HepG2 (cell line): Measurements from ENCODE around the gene PLEKHN1. TPM values are rescaled to one million over a fixed set of nuclear protein-coding genes. Genes with fewer than 3 reads are reported as not detected.
A peak's percentile ranks its signal among the peaks of the same experiment; 100 is the strongest.

Source experiments
- ATAC-seq: fragments of 200-7000 bp; cut with Tn5 transposase; 3 replicates; pipeline ENCODE4 v1.9.1; 2020; ENCODE audit warnings: mild to moderate bottlenecking, moderate library complexity
- BruUV-seq: library from RNA; stranded (reverse); fragments of 400-500 nt; replicated peaks from 2 replicates; lab custom pipeline; 2021; lab: Mats Ljungman, UMichigan
- CTCF ChIA-PET: fragments of 300-600 bp; formaldehyde crosslinking; extraction: SDS; loops from one replicate; lab custom pipeline; 2021; ENCODE audit warnings: low total read pairs, inconsistent platforms, low intra/inter-chr PET ratio; lab: Yijun Ruan, JAX
- POLR2A ChIA-PET: fragments of 350-600 bp; sonication (Branson Sonifier 250); formaldehyde crosslinking; loops from one replicate; lab custom pipeline; 2020; ENCODE audit warnings: antibody characterized with exemption, inconsistent platforms; lab: Yijun Ruan, JAX
- DNase-seq: peaks from one replicate; pipeline ENCODE4 v3.0.0-alpha.2; 2015; ENCODE audit warnings: low spot score
- FAIRE-seq: peaks from 3 replicates; lab custom pipeline; 2011; peaks lifted over from hg19 to GRCh38; lab: Jason Lieb, UNC
- H2AFZ ChIP-seq: one replicate; pipeline ENCODE4 v1.6.1; 2011; ENCODE audit warnings: low read length, inconsistent platforms
- H3K27ac ChIP-seq: fragments of 300-600 bp; 3 replicates; pipeline ENCODE4 v1.8.0; 2011; ENCODE audit warnings: mixed run types, mild to moderate bottlenecking, mixed read lengths, low read length, inconsistent platforms; ENCODE audit not compliant: insufficient read depth; ENCODE audit errors: extremely low read length
- H3K27me3 ChIP-seq, 2 experiments: fragments of 200-600 bp in 1 of 2; 2 replicates in 1 of 2; 3 replicates in 1 of 2; pipeline versions ENCODE4 v1.6.0 to v1.8.0; 2011; ENCODE audit warnings: low read length in 2 of 2, mild to moderate bottlenecking in 2 of 2, moderate library complexity in 2 of 2, inconsistent platforms in 1 of 2; ENCODE audit not compliant: insufficient read depth in 2 of 2, control insufficient read depth in 1 of 2
- H3K36me3 ChIP-seq, 2 experiments: fragments of 200-600 bp in 1 of 2; replicated peaks in 1 of 2; 2 replicates in 1 of 2; 3 replicates in 1 of 2; pipeline versions ENCODE4 v1.5.1 to v1.8.0; 2011; ENCODE audit warnings: low read length in 2 of 2, inconsistent platforms in 1 of 2; ENCODE audit not compliant: insufficient read depth in 2 of 2, control insufficient read depth in 1 of 2
- H3K4me1 ChIP-seq: 2 replicates; pipeline ENCODE4 v1.5.1; 2012; ENCODE audit warnings: low read length, inconsistent platforms; ENCODE audit not compliant: insufficient read depth
- H3K4me2 ChIP-seq: 2 replicates; pipeline ENCODE4 v1.6.0; 2011; ENCODE audit warnings: low read depth, low read length, inconsistent platforms
- H3K4me3 ChIP-seq, 3 experiments: fragments of 200-600 bp in 1 of 3; sonication (generic), shearing (Covaris generic) in 1 of 3; replicated peaks in 1 of 3; 2 replicates each; pipeline ENCODE4 v1.5.1; 2011 to 2016; ENCODE audit warnings: low read length in 3 of 3, inconsistent platforms in 2 of 3, low read depth in 2 of 3, mild to moderate bottlenecking in 2 of 3, control low read depth in 1 of 3, mixed read lengths in 1 of 3; ENCODE audit not compliant: insufficient read depth in 1 of 3
- H3K79me2 ChIP-seq: one replicate; pipeline ENCODE4 v1.6.1; 2011; ENCODE audit warnings: low read length, inconsistent platforms; ENCODE audit not compliant: insufficient read depth
- H3K9ac ChIP-seq: 2 replicates; pipeline ENCODE4 v1.6.0; 2011; ENCODE audit warnings: mild to moderate bottlenecking, low read depth, low read length, inconsistent platforms; ENCODE audit not compliant: insufficient read depth
- H3K9me3 ChIP-seq: 2 replicates; pipeline ENCODE4 v1.5.1; 2012; ENCODE audit warnings: mild to moderate bottlenecking, low read length
- H4K20me1 ChIP-seq: 2 replicates; pipeline ENCODE4 v1.6.0; 2011; ENCODE audit warnings: inconsistent platforms, mild to moderate bottlenecking, low read length, moderate library complexity; ENCODE audit not compliant: insufficient read depth
- ARNTL ChIP-seq: sonication (generic); formaldehyde crosslinking; IDR thresholded peaks from 2 replicates; pipeline ENCODE4 v1.4.0; 2020; ENCODE audit warnings: mild to moderate bottlenecking, missing genetic modification reagents
- BCL6 ChIP-seq: IDR thresholded peaks from 2 replicates; pipeline ENCODE4 v1.6.1; 2016; ENCODE audit warnings: missing genetic modification reagents, missing compliant biosample characterization
- EED ChIP-seq: sonication (generic); formaldehyde crosslinking; IDR thresholded peaks from 2 replicates; pipeline ENCODE4 v1.5.0; 2020; ENCODE audit warnings: mild to moderate bottlenecking, missing genetic modification reagents
- ELF1 ChIP-seq: sonication (generic); formaldehyde crosslinking; IDR thresholded peaks from 2 replicates; pipeline ENCODE4 v1.4.0; 2020; ENCODE audit warnings: missing genetic modification reagents
- ETV5 ChIP-seq: IDR thresholded peaks from 2 replicates; pipeline ENCODE4 v1.6.1; 2018; ENCODE audit warnings: missing biosample characterization, missing genetic modification reagents, inconsistent platforms, borderline replicate concordance
- ETV6 ChIP-seq: sonication (generic); formaldehyde crosslinking; conservative IDR thresholded peaks from 2 replicates; pipeline ENCODE4 v1.4.0; 2020; ENCODE audit warnings: missing genetic modification reagents
- GABPB1 ChIP-seq: IDR thresholded peaks from 2 replicates; pipeline ENCODE4 v1.6.1; 2016; ENCODE audit warnings: mild to moderate bottlenecking, missing genetic modification reagents, moderate library complexity, missing compliant biosample characterization
- GTF3A ChIP-seq: sonication (generic); formaldehyde crosslinking; conservative IDR thresholded peaks from 2 replicates; pipeline ENCODE4 v1.4.0; 2020; ENCODE audit warnings: mild to moderate bottlenecking, missing genetic modification reagents
- HNRNPL ChIP-seq: fragments of 200-400 bp; formaldehyde crosslinking; IDR thresholded peaks from 2 replicates; pipeline ENCODE4 v1.6.1; 2017; ENCODE audit warnings: mild to moderate bottlenecking, low read depth, low read length
- IKZF5 ChIP-seq: IDR thresholded peaks from 2 replicates; pipeline ENCODE4 v1.6.1; 2018; ENCODE audit warnings: missing genetic modification reagents, mild to moderate bottlenecking, missing compliant biosample characterization
- MEIS1 ChIP-seq: sonication (generic); formaldehyde crosslinking; IDR thresholded peaks from 2 replicates; pipeline ENCODE4 v1.9.0; 2021; ENCODE audit warnings: mild to moderate bottlenecking, missing genetic modification reagents, moderate library complexity, borderline replicate concordance
- MIXL1 ChIP-seq: IDR thresholded peaks from 2 replicates; pipeline ENCODE4 v1.6.1; 2016
- PATZ1 ChIP-seq: sonication (generic); formaldehyde crosslinking; IDR thresholded peaks from 2 replicates; pipeline ENCODE4 v1.4.0; 2020; ENCODE audit warnings: missing genetic modification reagents
- SAP130 ChIP-seq: IDR thresholded peaks from 2 replicates; pipeline ENCODE4 v1.6.1; 2016; ENCODE audit warnings: low read depth
- ZFX ChIP-seq: sonication (generic); formaldehyde crosslinking; IDR thresholded peaks from 2 replicates; pipeline ENCODE4 v1.4.0; 2020; ENCODE audit warnings: mild to moderate bottlenecking, low read depth, missing genetic modification reagents, moderate library complexity
- ZNF556 ChIP-seq: sonication (generic); formaldehyde crosslinking; IDR thresholded peaks from 2 replicates; pipeline ENCODE4 v1.4.0; 2020; ENCODE audit warnings: mild to moderate bottlenecking, missing genetic modification reagents, borderline replicate concordance
- ZNF687 ChIP-seq: sonication (generic); formaldehyde crosslinking; IDR thresholded peaks from 2 replicates; pipeline ENCODE4 v1.5.1; 2020; ENCODE audit warnings: mild to moderate bottlenecking, missing genetic modification reagents, moderate library complexity
- WGBS: methylation state at CpG from one replicate; pipeline ENCODE4 v1.1.6; 2017; ENCODE audit warnings: low lambda C conversion rate; 5-methylcytosine and 5-hydroxymethylcytosine counted together
- in situ Hi-C: cut with HindIII; loops from 2 replicates; pipeline ENCODE4 v1.10.0; 2017; ENCODE audit warnings: low pct_unique_long_range_greater_than_20kb; ENCODE audit not compliant: extremely low pct_ligation_motif_present
- intact Hi-C: fragments of 100-400 bp; cut with micrococcal nuclease; formaldehyde crosslinking; loops from one replicate; pipeline ENCODE4 v1.10.0; 2022; ENCODE audit not compliant: unreplicated experiment
- polyA plus RNA-seq, 8 experiments: library from polyadenylated mRNA; depleted of rRNA in 3 of 8; stranded (reverse) in 7 of 8; unstranded in 1 of 8; fragments of >200 nt; fragmentation: Illumina TruSeq in 4 of 8; extraction: Trizol in 4 of 8; gene quantifications; 2 replicates each; pipeline versions ENCODE4 v1.2.1 to v1.2.3, GENCODE V29; 2011 to 2016; ENCODE audit warnings: low read depth in 4 of 8, missing spikeins in 1 of 8, mixed read lengths in 1 of 8; ENCODE audit not compliant: insufficient read depth in 1 of 8
- total RNA-seq, 5 experiments: library from RNA; depleted of rRNA; stranded (reverse); fragments of >200 nt; fragmentation: Illumina TruSeq; extraction: Trizol; gene quantifications; 2 replicates each; pipeline ENCODE4 v1.2.3, GENCODE V29; 2016; ENCODE audit warnings: low read depth in 1 of 5

The PLEKHN1 gene
- total and polyA plus RNA-seq, 2 of the 13 experiments (the other 11 are each of a cell fraction or from before 2014, with no cell fraction given) = 0.42 to 0.58 TPM

- H3K9ac ChIP-seq = no peak overlapping the region
- H3K4me1 ChIP-seq = no peaks in the 10 kb centered on the region
- peaks cover 35 to 88% of the 10 kb centered on the region in 2 experiments for H3K27me3 ChIP-seq
- no TSS peak for BruUV-seq
- ChIA-PET CTCF (no interaction called here), POLR2A (no interaction called here)
- no peak overlapping the region for H3K27ac ChIP-seq
- intact Hi-C loops = no loop called here
- H3K79me2 ChIP-seq = no peaks in the 10 kb centered on the region
- H3K4me3 ChIP-seq = no peak overlapping the region; a peak in 1 of 6 replicates
- 13% methylated on average over 27 of the region's 40 CpGs for WGBS
- peak; percentile 23 for ATAC-seq
- 0 out of 2 replicates have a peak, but pooled peaks cover 3% of the 10 kb centered on the region for H4K20me1 ChIP-seq
- DNase-seq = no peak
- FAIRE-seq = no peak
- H3K4me2 ChIP-seq = no peak overlapping the region
- H3K9me3 ChIP-seq = no peaks in the 10 kb centered on the region
- in situ Hi-C loops = no loop called here
- H3K36me3 ChIP-seq = no peaks in the 10 kb centered on the region
- no peak overlapping the region for H2AFZ ChIP-seq
- peak; percentile 29; the same call in 1 of the 2 replicates for TF ChIP-seq ZFX (CRISPR knock-in tag)
- no peak for TF ChIP-seq MIXL1 (CRISPR knock-in tag)
- 0 out of 2 replicates have a peak, but pooled peaks have one; percentile 29 for TF ChIP-seq MEIS1 (CRISPR knock-in tag)
- peak; percentile 51 for TF ChIP-seq BCL6
- peak; percentile 59 for TF ChIP-seq ELF1 (CRISPR knock-in tag)
- 0 out of 2 replicates have a peak, but pooled peaks have one; percentile 15 for TF ChIP-seq GTF3A
- TF ChIP-seq GABPB1 (CRISPR knock-in tag) = peak; percentile 51; the same call in 1 of the 2 replicates
- TF ChIP-seq ZNF556 = 0 out of 2 replicates have a peak, but pooled peaks have one; percentile 14
- no peak for TF ChIP-seq ETV6 (CRISPR knock-in tag)
- 0 out of 2 replicates have a peak, but pooled peaks have one; percentile 14 for TF ChIP-seq SAP130 (CRISPR knock-in tag)
- TF ChIP-seq ZNF687 (CRISPR knock-in tag) = peak; percentile 58
- no peak for TF ChIP-seq IKZF5
- TF ChIP-seq ETV5 (CRISPR knock-in tag) = peak; percentile 74; the same call in 1 of the 2 replicates
- TF ChIP-seq ARNTL (CRISPR knock-in tag) = no peak
- TF ChIP-seq HNRNPL = 0 out of 2 replicates have a peak, but pooled peaks have one; percentile 42
- peak; percentile 59; the same call in 1 of the 2 replicates for TF ChIP-seq EED
- peak; percentile 27; the same call in 1 of the 2 replicates for TF ChIP-seq PATZ1
Measured at GRCh38 chr1:928825-929661, 37.2 kb upstream of the PLEKHN1 start.
